Middle frontal gyrus (tissue), 1 donor: ENCODE measurements around the gene RAB3A.
A peak's percentile ranks its signal among the peaks of the same experiment; 100 is the strongest.

Experiments
- DNase-seq: peaks from one replicate; pipeline ENCODE4 v3.0.0-alpha.2; 2015; ENCODE audit warnings: low spot score; ENCODE audit errors: extremely low spot score

The RAB3A gene

DNA sequence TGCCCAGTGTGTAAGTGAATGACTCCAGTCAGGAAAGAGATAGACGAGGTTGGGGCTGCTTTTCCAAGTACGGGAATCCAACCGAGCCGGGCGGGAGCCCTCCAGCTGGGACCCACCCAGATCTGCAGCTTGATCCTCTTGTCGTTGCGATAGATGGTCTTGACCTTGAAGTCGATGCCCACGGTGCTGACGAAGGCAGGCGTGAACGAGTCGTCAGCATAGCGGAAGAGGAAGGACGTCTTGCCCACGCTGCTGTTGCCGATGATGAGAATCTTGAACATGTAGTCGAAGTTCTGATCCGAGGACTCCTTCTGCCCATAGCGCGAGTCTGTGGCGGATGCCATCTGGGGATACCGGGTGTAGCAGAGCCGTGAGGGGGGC is 1.5 kb downstream of the RAB3A start:
- no peak for DNase-seq

DNA sequence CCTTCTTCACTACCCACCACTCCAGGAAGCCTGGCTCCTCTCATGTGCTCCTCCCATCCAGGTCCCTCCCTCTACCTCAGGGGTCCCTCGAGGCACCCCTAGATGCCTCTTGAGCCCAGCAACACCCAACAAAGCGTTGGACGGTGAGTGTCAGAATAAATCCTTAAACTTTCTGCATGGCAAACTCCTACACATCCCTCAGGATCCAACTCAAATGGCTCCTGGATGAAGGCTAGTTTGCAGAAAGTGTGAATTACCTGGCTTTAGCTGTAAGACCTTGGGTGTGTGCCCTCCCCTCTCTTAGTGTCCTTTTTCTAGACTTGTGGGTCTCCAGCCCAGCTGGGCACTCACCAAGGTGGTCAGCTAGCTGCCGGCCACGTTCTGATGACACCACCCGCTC is 5.5 kb downstream of the RAB3A start:
- no peak for DNase-seq

DNA sequence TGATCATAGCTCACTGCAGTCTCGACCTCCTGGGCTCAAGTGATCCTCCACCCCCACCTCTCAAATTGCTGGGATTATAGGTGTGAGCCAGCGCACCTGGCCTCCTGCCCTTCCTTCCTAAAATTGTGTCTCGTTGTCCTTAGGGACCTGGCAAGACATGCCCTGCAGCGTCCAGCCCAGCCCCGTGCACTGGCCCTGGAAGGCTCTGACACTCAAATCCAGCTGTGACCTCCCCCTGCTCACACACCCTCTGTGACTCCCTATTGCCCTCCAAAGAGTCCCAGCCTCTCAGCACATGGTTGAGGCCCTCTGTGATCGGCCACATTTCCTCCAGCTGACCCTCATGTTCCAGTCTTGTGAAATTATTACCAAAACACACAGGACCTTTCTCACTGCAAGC is 5.9 kb downstream of the RAB3A start:
- no peak for DNase-seq

DNA sequence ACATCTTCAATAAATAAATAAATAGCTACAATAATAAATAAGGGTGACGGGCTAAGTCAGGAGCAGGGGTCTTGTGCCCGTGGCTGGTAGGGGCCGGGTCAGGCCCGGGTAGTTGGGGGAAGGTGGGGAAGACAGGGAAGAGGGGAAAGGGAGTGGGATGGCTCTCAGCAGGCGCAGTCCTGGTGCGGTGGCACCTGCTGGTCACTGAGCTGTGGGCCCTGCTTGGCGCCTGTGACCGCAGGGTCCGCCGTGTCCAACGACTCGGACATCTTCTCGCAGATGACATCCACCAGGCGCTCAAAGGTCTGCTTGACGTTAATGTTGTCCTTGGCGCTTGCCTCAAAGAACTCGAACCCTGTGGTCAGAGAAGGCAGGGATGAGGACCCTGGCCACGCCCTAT is 6.5 kb downstream of the RAB3A start:
- DNase-seq: no peak

DNA sequence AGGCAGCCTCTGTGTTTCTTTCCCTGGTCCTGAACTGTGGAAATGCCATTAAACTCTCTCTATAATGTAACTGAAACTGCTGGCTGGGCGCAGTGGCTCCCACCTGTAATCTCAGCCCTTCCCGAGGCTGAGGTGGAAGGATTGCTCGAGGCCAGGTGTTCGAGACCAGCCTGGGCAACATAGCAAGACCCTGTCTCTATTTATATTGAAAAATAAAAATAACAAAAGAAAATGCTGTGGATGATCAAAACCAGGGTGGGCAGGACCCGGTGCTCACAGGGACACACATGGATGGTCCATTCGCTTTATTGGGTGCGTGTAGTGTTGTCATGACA is 7.4 kb downstream of the RAB3A start:
- no peak for DNase-seq

DNA sequence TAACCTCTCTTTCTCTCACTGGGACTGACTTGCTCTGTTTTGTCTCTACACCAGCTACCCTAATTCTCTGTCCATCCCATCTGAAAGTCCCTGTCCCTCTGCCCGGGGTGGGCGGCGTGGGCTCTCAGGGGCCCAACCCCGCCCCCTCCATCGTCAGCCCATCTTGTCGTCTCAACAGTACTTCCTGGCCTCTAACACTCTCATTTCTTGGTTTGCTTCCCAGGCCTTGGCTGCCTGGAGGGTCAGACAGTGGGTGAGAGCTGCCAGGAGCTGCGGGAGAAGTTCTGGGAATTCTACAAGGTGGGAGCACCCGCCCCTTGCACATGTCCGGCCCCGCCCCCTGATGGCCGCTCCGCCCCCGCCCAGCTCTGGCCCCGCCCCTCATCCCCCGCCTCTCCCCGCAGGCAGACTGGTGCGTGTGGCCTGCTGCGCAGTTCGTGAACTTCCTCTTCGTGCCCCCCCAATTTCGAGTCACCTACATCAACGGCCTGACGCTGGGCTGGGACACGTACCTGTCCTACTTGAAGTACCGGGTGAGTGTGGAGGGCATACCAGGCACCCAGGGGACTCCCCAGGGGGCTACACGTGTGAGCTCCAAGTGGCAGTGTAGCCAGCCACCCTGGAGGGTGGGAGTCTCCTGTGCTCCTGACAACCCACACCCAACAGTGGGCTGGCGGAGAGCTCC is 9.1 kb downstream of the RAB3A start:
- DNase-seq: no peak

DNA sequence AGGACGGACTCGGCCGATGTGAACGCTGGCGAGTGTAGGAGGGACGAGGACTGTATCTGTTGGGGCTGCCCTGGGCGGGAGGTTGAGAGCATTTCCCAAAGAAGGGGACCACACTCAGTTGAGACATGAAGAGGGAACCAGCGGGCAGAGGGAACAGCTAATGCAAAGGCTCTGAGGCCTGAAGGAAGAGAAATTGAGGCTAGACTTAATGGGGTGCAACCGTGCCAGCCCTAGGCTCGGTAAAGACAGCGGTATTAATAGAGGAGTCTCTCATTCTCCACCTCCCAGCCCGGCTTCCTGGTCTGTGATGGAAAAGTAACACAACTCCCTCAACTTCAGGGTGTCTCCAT is 9.7 kb downstream of the RAB3A start:
- no peak for DNase-seq

DNA sequence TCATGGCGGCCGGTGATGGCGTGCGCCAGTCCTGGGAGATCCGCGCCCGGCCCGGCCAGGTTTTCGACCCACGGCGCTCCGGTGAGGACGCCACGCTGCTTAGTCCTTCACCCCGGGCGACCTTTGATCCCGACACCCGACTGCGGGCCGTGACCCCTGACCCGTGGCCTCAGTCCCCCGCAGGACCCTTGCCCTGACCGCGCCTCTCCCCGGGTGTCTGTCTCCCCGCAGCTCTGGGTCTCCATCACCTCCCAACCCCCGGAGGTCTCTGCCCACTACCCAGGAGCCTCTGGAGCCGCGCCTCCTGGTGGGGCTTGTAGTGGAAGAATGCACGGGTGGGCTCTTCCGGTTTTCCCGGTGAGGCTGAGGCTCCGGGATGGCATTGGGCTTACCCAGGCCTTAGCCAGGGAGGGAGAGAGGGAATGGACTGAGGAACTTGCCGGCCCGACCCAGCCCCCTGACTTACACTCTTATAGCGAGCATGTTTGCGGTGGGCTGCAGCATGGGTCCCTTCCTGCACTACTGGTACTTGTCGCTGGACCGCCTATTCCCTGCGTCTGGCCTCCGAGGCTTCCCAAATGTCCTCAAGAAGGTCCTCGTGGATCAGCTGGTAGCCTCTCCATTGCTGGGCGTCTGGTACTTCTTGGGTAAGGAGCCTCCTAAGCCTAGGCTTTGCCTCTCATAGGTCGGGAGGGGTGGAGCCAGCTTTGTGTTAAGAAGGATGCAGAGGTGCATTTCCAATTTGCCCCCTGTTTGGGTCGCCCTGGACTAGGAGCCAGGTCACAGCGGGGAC is 10.3 kb downstream of the RAB3A start:
- DNase-seq: no peak

DNA sequence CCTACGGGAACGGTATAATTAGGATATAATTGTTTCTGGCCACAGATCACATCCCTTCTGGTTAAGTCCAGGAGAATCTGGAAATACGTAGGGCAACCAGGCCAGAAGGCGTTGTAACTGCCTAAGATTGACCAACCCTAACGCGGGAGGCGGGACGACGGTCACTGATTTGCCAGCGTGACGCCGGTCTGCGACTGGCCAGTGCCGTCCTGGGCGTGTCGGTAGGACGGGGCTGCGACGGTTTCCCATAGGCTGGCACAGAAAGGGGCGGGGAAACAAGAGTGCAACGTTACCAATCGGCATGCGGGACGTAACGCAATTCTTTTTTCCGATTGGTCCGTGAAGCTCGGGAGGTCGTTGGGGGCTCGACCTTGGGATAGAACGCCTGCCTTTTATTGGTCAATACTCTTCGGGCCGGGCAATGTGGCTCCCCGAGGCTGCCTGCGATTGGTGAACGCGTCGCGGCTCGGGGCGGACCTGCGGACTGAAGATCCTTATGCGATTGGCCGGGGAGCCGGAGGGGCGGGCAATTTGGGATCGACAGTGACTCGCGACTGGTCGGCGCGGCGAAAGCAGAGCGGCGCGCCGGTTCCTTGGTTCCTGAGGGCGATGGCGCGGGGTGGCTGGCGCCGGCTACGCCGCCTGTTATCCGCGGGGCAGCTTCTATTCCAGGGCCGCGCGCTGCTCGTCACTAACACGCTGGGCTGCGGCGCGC is 11.0 kb downstream of the RAB3A start, which contains the start of gene MPV17L2:
Gene MPV17L2 (plus strand): TSS at position 546 of the 715 bp plus-strand sequence. CDS start 64 bp downstream, at position 610.
- DNase-seq: peak; percentile 99

DNA sequence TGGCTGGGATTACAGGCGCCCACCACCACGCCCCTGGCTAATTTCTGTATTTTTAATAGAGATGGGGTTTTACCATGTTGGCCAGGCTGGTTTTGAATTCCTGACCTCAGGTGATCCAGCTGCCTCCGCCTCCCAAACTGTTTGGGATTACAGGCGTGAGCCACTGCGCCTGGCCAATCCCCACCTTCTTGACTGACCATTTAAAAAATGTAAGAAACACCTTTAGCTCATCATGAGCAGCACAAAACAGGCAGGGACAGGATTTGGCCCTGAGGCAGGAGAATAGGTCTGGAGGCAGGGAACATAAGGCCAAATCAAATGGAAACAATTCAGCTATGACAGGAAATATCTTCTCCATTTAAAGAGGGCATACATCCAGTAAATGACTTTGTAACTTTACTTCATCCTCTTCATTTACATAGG is 12.2 kb downstream of the RAB3A start:
- no peak for DNase-seq

DNA sequence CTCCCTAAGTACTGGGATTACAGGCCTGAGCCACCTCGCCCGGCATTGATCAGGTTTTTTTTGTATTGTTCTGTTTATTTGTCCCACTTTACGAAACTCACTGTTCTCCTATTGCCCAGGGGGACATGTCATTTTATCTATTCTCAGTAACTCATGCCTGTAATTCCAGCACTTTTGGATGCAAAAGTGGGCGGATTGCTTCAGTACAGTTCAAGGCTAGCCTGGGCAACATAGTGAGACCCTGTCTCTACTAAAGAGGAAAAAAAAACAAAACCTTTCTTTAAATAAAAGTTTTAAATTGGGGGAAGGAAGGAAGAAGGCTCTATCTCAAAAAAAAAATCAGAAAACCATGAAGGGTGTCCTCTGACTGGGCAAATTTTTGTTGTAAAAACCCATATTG is 13.6 kb downstream of the RAB3A start:
- no peak for DNase-seq

DNA sequence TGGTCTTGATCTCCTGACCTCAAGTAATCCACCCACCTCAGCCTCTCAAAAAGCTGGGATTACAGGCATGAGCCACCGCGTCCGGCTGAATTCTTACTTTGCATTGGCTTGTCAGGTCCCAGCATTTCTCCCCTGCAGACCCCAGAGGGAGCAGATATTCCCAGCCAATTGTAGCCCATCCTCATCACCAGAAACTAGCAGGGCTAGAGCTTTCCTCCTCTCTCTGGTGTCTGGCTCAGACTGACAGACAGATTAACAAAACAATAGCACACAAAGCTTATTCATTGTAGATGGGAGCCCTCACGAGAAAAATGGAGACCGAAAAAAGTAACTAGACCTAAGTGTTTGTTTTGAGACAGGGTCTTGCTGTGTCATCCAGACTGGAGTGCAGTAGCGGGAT is 18.3 kb downstream of the RAB3A start:
- DNase-seq: no peak

DNA sequence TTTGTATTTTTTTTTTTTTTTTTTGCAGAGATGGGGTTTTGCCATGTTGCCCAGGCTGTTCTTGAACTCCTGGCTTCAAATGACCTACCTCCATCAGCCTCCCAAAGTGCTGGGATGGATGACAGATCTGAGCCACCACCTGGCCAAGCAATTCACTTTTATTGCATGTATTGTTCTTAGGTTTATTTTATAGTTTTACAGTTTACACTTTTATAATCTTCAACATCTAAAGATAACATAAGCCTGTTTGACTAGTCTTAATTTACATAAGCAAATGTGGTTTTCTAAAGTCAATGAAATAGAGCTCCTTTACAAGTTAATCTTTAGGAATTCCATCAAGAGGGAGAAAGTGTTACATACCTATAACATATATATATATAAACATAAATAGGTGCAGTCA is 20.3 kb downstream of the RAB3A start:
- DNase-seq: no peak

DNA sequence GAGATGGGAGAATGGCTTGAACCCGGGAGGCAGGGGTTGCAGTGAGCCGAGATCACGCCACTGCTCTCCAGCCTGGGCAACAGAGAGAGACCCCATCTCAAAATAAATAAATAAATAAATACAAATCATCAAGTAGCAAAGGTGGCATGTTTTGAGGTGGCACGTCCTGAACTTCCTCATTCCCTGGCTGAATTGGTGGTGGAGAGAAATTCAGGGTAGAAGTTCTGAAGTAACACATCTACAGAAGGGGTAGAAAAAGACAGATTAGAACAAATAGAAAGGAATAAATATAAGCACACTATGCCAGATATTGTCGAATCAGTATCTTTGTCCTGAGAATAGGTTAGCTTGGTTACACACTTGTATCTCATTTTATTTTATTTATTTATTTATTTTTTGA is 23.9 kb downstream of the RAB3A start:
- DNase-seq: no peak

DNA sequence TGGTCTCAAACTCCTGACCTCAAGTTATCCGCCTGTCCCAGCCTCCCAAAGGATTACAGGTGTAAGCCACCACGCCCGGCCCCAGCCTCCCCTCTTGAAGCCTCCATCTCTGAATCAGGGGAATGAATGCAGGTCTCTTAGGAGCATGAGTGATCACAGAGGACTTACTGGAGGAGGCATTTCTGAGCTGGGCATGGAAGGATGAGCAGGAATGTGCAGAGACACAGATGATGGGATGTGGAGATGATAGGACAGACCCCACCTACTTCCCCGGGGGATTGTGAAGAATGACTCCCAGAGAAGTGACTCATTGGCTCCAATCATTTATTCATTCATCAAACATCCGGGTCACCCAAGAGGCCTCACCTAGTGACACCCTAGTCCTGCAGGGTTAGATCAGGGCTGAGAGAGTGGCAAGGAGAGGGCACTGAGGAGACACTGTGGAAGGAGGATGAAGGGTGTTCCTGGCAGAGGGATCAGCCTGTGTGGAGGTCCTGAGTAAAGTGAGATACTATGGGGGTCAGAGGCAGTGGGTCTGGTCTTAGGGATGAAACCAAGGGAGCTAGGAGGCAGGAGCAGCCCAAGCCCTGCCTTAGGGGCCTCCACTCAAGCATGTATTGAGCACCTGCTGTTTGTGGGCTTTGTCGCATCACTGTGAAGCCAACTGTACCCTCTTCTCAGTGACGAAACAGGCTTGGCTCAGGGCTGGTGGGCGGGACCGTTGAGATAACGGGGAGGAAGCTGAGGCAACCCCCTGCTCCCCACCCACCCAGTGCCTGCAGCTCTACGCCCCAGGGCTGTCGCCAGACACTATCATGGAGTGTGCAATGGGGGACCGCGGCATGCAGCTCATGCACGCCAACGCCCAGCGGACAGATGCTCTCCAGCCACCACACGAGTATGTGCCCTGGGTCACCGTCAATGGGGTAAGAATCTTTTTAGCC is 27.2 kb downstream of the RAB3A start:
- DNase-seq: no peak

DNA sequence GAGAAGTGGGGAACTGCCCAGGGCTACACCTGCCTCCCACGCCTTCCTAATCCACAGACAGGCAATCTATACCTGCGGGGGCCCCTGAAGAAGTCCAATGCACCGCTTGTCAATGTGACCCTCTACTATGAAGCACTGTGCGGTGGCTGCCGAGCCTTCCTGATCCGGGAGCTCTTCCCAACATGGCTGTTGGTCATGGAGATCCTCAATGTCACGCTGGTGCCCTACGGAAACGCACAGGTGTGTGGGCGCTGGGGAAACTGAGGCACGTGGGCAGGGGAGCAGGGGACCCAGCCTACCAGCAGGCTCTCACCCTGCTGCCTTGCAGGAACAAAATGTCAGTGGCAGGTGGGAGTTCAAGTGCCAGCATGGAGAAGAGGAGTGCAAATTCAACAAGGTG is 28.9 kb downstream of the RAB3A start:
- DNase-seq: no peak

DNA sequence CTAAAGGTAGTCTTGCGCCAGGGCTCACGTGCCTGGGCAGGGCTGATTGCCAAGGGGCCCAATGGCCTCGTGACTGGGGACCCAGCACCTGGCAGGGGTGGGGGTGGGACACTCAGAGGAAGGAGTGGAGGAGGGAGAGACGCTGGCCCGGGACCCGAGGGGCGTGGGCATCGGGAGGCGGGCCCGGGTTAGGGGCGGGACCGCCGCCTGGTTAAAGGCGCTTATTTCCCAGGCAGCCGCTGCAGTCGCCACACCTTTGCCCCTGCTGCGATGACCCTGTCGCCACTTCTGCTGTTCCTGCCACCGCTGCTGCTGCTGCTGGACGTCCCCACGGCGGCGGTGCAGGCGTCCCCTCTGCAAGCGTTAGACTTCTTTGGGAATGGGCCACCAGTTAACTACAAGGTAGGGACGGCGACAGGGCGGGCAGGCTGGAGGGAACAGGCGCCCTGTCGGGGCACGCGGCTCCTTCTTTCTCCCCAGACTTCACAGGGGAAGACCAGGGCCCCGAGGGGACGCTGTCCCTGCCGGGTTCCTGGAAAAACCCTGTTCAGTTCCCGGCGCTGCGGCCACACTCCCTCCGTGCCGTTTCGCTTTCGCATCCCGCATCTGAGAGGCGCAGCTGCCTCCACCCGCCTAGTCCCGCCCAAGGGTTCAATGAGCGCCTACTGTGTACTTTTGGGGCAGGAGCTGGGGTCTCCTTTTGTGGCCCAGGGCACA is 30.1 kb downstream of the RAB3A start, which contains the start of gene IFI30:
Gene IFI30 (plus strand): TSS at position 242 of the 717 bp plus-strand sequence. CDS start 29 bp downstream, at position 271.
- DNase-seq: no peak

DNA sequence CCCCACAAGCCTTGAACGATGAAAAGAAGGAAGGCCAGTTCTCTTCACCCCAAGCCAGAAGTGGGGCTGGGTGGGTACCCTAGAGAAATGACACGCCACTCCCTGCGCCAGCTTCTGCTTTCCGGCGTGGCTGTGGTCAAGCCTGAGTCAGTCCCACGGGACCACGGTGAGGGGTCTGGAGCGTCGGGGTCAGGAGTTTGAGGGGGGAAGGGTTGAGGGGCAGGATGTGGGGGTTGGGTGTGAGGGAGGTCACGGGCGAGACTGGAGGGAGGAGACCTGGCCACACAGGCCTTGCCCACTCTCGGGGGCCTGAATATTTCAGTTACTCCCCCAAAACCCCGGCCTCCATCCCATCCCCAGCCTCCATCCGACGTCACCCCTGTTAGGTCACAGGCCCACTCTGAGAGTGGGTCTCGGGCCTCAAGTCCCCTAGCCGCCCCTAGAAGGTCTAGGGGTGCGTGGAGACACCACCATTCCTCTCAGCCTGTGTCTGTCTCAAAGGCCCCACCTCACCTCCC is 30.7 kb downstream of the RAB3A start:
- DNase-seq: no peak

DNA sequence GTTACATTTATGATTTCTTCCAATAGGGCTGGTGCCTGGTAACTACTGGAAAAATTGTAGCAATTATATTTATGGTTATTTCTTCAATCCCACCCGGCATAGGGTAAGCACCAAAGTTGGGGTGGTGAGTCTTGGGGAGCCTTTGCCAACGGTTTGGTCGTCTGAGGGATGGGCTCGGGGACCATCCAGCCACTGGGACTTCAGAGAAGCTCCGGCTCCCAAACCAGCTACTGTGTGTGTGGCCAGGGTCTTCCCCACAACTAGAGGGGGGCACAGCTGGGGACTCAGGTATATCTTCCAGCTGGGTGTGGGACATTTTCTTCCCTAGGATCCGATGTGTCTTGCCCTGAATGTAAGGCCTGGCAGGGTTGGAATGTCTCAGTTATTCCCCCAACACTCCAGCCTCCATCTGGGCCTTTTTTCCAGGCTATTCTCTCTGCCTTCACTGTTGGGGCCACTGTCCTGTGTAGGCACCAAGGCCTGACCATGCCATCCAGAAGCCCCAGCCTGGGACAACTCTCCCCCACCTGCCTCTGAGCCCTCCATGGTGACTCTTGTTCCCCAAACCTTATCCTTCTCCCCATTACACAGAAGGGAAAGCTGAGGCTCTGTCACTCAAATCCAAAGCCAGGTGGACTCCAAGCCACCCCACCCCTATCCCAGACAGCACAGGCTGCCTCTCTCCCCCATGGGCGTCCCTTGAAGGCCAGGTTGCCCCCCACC is 31.4 kb downstream of the RAB3A start:
- DNase-seq: no peak
